Cerebellar nuclear complex (tissue), 1 donor: ENCODE measurements around the gene RIPK4.

Experiments used
- DNase-seq, 2 experiments: peaks; one replicate each; lab custom pipeline; 2025; lab: John Stamatoyannopoulos, UW

RIPK4 gene

DNA sequence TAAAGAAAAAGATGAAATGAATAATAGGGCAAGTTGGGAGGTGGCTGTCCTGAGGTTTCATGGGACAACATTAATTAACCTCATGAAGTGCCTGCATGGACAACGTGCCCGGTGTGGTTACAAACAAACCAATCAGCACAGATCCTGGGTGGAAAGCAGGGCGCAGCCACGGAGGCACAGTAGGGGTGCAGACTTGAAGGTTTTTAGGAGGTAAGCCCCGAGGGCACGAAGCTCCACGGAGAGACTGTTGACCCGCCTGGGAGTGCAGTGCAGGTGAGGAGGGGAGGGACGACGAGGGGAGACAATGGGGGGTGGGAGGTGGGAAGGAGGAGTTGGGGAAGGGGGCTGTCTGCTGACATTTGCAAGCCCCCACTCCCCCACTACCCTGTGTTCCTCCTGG lies 2.3 kb upstream of the RIPK4 start:
- no peak for DNase-seq

DNA sequence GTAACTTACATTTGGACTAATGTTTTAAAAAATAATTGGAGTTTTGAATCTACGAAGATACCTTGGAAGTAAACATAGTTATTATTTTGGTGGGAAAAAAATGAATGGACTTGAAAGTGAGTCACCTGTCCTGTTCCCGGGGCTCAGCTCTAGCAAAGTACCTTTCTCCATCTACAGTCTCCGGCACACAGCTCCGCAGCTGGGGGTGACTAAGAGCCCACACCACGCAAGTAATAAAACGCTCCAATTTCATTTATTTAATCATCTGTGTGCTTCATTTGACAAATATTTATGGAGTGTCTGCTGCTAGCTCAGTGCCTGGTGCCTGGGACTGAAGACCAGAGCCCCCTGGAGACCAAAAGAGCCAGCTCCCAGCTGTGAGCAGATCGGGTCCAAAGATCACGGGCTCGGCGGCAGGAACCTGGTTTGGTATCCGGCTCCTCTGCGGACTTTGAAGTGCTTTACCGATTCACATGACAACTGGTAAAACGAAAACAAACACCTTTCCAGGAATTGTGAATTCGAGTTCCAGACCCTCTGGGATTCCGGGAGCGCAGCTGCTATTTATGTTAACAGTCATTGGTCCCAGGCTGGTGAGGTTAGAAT lies 1.7 kb upstream of the RIPK4 start:
- no peak for DNase-seq

DNA sequence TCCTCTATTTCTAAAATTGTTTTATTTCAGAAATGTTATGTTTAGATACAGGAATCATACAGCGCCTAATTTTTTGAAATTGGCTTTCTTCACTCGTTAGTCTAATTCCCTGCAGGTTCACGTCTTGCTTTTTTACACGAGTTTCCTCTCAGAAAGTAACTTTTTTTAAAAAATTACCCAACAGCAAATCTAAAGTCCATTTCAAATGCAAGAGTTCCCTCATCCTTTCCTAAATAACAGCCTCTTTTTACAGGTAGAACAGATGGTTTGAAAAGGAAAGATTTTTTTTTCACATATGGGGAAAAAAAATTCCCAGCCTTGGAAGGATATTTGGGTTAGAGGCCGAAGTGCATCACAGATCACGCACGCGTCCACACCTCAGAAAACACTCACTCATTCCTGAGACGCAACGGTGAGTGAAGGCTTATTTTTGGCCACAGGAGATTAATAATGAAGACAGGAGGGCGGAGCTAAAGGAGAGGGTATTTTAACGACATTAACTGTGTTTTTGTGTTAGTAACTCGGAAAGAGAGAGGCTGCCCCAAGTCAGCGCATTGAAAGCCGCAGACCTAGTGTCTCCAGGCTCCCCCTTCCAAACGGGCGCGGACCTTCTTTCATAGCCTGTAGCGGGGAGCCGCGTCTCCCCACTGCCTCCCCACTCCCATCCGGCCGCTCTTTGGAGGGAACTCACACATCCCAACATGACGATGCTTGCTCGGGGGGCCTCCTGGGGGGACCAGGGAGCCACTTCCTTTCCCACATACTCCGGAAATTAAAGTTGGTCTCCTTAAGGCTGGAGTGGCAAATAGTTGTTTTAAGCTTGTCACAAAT lies 969 bp upstream of the RIPK4 start:
- DNase-seq = no peak

DNA sequence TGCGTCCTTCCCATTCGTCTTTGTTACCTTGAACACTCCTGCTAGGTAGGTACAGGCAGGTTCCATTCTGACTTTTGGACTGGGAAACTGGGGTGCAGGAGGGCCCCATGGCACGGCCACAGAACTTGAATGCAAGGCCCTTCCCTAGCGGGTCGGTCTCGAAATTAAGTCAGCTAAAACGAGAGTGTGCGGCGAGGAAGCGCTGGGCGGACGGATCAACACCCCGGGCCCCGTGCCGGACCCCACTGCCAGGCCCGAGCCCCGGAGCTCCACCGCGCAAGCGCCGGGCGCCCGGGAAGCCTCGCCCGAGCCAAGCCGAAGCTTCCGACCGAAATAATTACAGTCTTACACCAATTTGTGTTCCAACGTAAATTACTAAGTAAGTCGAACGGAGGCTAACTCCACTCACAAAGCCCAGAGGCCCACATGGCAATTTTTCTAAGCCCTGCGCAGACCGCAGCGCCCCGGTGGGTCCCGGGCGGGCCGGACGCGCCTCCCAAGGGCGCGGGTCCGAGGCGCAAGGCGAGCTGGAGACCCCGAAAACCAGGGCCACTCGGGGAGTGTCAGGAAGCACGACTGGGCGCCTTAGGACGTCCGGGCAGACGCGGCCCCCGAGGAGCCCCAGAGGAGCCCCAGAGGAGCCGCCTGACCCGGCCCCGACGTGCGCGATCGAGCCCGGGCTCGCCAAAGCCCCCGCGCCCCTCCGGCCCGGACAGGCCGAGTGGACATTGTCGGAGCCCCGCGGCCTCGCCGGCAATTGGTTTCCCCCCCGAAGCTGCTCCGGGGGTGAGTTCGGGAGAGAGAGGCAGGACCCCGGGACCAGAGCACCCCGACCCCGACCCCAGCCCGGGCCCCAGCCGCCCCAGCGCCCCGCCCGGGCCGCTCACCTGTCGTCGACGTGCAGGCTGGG lies 624 bp downstream of the RIPK4 start:
- no peak for DNase-seq

DNA sequence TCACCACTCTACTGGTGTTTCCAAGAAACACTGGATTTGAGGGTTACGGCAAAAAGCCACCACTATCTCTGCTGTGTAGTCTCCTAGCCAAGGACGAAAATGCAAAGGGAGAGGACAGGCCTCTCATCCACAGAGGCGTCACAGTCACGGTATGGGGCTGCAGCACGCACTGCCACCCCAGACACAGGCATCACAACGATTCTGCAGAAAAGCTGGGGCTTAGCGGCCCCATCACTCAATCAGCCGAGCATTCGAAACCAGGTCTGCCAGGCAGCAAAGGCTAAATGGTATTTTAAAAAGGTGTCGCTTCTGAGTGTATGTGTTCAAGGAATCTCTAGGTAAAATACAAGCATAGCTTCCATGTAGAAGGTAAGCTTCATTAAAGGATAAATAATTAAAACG lies 1.4 kb downstream of the RIPK4 start:
- DNase-seq = no peak

DNA sequence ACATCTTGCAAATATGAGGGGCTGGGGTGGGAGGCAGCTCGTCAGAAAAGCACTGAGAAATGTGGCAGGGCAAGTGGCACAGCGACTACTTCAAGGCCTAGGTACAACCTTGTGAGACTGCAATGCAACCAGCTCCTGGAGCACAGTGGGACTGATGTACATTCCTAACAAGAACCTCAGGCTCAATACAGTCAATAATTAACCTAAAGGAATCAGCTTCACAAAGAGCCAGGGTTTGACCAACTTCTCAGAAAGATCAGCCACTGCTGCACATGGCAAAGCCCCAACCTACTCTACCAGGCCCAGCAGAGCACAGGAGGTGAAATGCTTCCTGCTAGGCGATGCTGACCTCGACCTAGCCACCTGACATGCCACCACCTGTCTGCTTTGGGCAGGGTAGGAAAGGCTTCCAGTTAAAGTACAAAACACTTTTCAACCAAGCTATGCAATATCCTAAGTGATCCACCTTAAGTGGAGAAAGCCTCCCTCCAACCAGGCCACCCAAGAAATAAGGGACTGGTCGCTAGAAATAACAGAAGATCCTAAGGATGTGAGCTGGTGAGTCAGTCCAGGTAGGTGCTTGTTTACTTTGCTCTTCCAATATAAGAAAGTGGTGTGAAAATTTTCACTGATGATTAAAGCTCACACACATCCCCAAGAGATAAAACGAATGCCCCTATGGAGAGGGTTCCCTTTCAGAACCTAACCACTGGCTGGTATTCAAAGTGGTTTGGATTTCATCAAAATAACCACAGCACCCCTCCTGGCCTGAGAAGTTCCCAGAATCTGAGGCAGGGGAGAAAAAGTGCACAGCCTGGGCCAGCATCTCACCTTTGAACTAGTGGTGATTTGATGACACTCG lies 2.1 kb downstream of the RIPK4 start:
- DNase-seq = no peak

DNA sequence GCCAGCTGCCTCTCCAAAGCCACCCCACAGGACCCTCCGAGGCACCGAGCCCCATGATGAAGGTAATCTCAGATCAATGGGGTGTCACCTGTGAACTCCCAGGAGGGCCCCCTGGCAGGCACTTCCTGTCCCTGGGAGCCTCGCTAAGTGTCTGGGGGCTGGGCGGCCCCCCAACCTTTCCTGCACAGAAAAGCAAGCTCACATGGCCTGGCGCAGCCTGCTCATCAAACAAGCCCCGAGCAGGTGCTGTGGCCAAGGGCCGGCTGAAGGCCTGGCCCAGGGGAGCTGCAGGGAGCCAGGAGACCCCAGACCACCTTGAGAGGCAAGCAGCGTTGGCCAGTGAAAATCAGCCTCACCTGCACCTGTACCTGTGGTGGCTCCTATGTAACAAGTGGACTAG lies 2.9 kb downstream of the RIPK4 start:
- DNase-seq = no peak

DNA sequence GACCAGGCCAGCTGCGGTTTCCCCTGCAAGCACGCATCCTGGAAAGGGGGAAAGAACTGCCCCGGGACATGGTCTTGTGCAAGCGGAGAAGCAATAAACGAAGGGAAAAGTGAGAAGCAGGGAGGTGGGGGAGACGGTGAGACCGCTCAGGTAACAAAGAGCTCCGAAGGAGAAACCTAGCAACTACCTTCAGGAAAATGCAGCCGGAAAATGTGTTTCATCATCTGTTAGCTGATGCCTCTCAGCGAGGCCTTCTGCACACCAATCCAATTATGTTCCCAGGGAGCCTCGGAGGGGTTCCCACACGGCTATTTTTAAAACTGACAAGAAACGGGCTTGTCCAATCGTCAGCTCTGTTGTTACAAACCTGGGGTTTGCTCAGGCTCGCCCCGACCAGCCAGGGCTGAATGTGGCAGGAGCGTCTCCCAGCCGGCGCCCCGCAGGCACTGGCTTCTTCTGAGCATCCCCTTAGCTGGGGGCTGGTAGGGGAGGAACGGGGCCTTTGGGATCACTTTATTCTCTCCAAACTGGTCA lies 3.4 kb downstream of the RIPK4 start:
- no peak for DNase-seq

DNA sequence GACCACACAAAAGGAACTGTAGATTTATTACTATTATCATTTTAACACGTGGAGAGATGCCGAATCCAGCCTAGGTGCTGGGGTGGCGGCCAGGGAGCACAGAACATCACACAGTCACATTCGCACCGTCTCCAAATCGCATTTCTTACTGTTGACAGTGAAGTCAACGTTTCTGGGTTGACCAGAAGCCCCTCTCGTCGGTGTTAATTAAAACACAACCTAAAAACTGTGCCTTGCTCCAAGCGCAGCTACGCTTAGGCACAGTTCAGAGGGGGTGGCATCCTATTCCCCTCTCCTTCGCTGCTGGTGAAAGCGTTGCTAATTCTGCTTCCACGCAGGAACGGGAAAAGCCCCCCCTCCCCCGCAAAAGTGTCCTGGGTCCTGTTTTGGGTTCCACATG lies 4.1 kb downstream of the RIPK4 start:
- DNase-seq = no peak

DNA sequence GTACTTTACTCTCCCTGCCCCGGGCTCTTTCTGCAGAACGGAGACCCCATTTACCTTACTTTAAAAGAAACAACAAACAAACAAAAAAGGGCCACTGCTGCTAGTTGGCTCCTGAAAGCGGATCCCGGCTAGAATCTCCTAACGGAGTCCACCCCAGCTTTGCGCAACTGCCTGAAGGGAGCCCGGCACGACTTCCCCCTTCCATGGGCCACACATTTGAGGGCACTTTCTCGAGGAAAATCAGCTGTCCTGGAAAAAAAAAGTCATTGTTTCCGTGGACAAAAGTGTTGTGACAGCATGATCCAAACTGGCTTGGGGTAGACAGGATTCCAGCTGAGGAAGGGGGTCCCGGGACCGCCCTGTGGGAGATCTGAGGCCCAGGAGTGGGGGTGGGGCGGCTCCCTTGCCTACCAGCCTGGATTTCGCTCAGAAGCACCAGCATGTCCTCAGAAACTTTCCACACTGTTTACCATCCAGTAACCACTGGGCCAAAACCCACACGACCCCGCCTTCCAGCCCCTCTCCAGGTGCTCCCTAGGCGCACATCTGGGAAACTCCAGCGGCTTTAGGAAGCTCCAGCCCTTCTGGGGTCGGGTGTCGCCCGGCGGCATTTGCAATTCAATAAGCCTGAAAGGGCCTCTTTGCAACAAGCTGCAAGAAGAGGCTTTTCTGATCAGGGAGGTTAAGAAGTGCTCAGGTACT lies 4.8 kb downstream of the RIPK4 start:
- DNase-seq = no peak

DNA sequence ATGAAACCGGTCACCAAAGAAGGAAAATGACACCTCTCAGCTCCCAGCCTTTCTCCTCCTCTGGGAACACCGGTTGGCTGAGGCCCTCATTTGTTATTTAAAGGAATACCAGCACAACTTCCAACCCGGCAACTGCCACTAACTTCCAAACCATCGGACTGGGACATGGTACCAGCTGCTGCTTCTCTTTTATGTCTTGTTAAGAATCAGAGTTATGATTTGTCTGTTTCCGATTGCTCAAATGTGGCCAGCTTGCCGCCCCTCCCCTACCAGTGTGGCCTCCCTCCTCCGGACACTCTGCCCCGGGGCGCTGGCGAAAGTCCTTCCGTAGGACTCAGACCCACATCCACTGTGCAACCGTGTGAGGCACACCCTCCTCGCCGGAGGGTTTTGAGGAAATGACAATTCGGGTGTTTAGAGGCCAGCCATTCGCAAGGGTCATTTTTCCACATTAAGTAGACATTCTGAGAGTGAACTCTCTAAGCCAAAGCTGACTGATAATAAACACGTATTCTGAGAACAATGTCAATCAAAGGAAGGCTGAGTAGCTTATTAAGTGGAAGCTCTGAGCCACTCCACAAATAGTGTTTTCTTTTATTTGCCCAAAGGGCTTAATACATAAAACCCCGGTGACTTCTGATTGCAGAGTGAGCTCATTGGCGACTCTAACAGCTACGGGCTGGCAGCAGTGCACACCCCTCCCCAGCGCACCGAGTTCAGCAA lies 5.5 kb downstream of the RIPK4 start:
- DNase-seq = no peak

DNA sequence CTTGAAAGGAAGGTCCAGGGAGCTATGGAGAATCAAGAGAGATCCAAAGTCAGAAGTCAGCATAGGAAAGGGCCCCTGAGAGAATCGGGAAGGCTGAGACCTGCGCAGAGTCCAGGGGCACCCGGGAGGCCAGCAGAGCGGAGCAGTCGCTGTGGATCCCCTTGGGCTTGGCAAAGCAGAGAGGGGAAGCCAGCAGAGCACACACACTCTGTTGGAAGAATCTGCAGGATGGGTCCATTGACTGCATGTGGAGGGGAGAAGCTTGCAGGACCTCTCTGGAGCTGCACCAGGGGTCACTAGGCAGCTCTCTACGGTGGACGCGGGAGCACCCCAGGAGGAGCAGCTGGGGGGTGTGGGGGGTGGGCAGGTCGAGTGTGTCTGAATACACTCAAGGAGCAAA lies 6.4 kb downstream of the RIPK4 start:
- no peak for DNase-seq

DNA sequence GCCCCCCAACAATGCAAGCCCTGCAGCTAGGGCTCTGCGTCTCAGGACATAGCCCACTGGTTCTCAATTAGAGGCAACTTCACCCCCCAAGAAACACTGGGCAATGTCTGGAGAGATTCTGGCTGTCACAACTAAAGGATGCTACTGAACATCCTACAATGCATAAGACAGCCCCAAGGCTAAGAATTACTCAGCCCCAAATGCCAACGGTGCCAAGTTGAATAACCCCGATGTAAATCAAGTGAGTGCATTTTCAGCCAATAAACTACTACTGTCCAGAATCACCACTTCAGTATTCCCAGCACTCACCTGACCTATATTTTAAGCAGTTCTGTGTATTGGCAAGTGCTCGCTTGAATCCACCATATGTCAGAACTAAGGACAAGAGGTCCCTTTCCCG lies 6.9 kb downstream of the RIPK4 start:
- DNase-seq = no peak

DNA sequence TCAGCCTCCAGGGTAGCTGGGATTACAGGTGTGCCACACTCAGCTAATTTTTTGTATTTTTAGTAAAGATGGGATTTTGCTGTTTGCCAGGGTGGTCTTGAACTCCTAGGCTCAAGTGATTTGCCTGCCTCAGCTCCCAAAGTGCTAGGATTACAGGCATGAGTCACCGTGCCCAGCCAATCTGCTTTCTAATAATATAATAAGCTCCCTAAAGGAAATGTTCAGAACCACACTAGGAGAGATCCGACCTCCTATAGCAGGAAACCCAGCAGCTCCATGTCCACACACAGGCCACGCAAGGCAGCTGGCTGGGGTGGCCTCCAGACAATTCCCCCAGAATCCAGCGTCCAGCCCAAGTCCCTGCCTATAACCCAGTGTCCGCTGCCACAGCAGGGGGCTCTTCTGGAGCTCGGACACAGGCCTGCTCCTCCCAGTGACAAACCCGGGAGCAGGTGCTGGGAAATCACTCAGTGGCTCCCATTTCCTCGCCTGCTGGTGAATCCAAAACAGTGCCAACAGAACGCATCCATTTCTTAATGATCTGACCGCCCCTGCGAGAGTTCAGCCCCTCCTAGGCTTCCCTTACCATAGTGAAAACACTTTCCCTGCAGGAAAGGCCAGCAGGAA lies 7.5 kb downstream of the RIPK4 start:
- DNase-seq = no peak

DNA sequence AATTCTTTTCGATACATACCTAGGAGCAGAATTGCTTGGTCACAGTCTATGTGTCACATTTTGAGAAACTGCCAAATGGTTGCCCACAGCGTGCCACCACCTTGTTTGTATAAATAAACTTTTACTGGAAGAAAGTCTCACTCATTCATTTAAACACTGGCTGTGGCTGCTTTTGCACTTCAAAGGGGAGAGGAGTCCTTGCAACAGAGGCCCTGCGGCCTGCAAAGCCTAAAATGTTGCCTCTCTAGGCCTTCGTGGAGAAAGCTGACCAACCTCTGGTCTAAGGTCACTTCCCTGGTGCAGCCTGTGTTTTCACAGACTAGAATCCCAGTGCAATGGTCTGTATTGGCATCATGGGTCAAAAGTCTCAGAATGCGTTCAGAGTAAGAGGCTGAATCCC lies 8.3 kb downstream of the RIPK4 start:
- no peak for DNase-seq

DNA sequence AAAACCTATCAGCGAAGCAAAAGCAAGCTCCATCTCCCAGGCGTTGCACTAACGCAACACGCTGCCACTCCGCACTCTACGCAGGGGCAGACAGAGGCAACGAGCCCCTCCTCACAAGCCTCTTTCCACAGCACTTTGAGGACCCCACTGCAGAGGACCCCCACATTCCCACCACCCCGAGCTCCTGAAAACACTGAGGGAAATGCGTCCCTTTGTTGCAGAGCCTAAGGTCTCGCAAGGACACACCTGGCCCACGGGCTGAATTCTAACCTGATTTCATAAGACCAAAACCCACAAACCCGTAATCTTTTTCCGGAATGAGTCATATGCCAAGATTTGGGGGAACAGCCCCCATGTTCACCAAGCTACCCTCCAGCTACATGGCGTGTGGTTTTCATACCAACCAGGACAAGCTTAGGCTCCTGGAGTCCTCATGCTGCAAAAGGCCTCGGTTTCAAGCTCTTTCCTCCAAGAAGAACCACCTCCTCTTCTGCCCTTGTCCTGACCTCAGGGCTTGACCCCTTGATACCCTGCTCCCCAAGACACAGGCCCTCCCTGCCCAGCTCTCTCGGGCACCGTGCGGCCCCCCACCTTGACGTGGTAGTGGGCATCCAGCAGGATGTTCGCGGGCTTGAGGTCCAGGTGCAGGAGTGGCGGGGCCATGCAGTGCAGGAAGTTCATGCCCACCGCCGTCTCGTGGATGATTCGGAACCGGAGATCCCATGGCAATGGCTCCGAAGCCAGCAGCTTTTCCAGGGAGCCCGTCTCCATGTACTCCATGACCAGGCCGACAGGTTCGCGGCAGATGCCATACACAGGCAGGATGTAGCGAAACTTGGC lies 10.7 kb downstream of the RIPK4 start:
- DNase-seq = no peak

DNA sequence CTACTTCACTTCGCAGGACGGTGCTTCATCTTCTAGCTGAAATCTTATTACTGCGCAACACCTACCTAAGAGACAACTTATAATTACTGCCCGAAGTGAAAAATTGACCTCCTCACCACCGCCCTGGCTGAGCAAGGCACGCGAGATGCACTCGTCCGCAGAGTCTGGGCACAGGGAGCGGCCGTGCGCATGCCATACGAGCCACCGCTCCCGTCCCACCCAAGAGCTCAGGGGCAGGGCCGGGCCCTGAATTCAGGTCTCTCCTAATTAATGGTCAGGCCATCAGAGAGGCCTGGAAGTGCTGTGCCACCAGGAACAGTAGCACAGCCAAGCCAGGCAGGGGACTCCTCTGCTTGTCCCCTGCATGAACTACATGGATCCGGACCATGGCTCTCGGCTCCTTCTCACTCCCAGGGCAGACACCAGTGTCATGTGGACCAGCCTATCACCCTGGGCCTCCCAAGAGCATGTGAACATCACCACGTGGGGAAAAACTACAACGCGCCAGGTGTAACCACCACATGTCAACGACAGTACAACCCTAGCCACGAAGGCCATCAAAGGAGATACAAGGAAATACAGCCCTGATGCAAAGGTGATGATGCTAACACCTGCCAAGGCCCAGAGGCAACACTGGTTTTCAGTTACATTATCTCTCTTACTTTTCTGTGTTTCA lies 11.5 kb downstream of the RIPK4 start:
- no peak for DNase-seq

DNA sequence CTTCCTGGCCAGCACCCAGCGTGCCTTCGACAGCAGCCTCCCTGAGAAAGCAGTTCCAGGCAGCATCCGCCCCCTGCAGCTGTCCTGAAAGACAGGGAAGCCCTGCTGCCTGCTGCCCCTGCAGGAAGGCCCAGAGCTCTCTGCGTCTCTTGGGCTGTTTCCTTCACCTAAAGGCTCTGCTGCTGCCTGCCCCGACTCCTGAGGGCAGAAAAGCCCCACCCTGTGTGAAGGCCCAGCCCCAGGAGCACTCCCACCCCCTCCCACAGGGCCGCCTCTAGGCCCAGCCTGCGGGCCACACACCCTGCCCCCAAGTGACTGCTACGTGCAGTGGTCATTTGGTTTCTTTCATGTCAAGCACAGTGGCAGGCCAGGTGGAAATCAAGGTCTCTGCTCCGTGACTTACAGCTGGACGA lies 12.4 kb downstream of the RIPK4 start:
- DNase-seq = no peak
